Muscle layer of duodenum (tissue), 2 donors: Measurements from ENCODE around the gene ACTN2.

Experiments used
- H3K27ac ChIP-seq: one replicate; pipeline ENCODE4 v1.7.0; 2013; ENCODE audit warnings: mild to moderate bottlenecking, low read length
- H3K27me3 ChIP-seq: one replicate; pipeline ENCODE4 v1.7.0; 2013; ENCODE audit warnings: low read depth, mild to moderate bottlenecking, control low read depth, low read length
- H3K36me3 ChIP-seq, 2 donors: one replicate each; pipeline ENCODE4 v1.7.0; 2013; ENCODE audit warnings: low read length in 2 of 2, control low read depth in 1 of 2, mild to moderate bottlenecking in 1 of 2; ENCODE audit not compliant: insufficient read depth in 2 of 2, control insufficient read depth in 1 of 2
- H3K4me1 ChIP-seq, 2 donors: one replicate each; pipeline ENCODE4 v1.7.0; 2013; ENCODE audit warnings: low read length in 2 of 2, mild to moderate bottlenecking in 2 of 2, control low read depth in 1 of 2, moderate library complexity in 1 of 2; ENCODE audit not compliant: insufficient read depth in 2 of 2, control insufficient read depth in 1 of 2
- H3K4me3 ChIP-seq, 2 donors: one replicate each; pipeline ENCODE4 v1.7.0; 2013; ENCODE audit warnings: low read length in 2 of 2, low read depth in 1 of 2, mild to moderate bottlenecking in 1 of 2
- H3K9me3 ChIP-seq, 2 donors: one replicate each; pipeline ENCODE4 v1.7.0; 2013; ENCODE audit warnings: low read length in 2 of 2, control low read depth in 1 of 2, mild to moderate bottlenecking in 1 of 2; ENCODE audit not compliant: control insufficient read depth in 1 of 2
- donor health status: healthy.

The ACTN2 gene

GRCh38 chr1:236670060-236670459, 16.2 kb upstream of the ACTN2 start:
- no peaks in the 10 kb centered on the region for H3K36me3 ChIP-seq
- H3K4me1 ChIP-seq: no peaks in the 10 kb centered on the region
- no peak overlapping the region for H3K4me3 ChIP-seq
- no peaks in the 10 kb centered on the region for H3K27me3 ChIP-seq
- H3K27ac ChIP-seq: no peak overlapping the region
- H3K9me3 ChIP-seq: no peaks in the 10 kb centered on the region

DNA sequence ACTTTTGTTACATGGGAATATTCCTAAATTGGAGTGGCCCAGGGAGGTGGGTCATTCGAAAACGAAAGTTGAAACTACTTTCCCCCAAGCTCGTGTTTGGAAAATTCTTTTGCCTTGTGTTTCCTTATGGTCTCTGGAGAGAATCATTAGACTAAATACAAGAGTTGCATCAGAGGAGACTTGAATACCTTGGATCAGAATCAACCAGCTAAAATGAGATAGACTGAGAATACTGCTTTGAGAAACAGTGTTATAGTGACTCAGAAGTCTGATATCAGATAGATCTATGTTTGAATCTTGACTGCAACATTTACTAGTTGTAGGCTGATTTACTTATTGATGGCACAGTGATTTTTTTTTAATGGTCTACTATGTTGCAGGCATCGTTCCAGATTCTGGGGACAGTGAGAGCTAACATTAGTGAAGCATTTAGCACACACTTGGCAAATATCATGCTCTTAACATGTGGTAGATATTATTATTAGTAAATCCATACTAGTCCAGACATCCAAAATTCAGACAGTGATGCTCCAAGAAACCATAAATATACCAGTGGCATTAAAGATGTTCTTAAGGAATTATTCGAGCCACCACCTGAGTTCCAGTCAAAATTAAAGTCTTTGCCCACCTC, 12.9 kb upstream of the ACTN2 start:
- no peaks in the 10 kb centered on the region for H3K9me3 ChIP-seq
- no peak overlapping the region for H3K27ac ChIP-seq

GRCh38 chr1:236677641-236678235, 8.6 kb upstream of the ACTN2 start:
- no peaks in the 10 kb centered on the region for H3K4me1 ChIP-seq
- H3K4me3 ChIP-seq: no peak overlapping the region
- no peaks in the 10 kb centered on the region for H3K36me3 ChIP-seq
- H3K9me3 ChIP-seq: no peaks in the 10 kb centered on the region
- H3K27ac ChIP-seq: no peak overlapping the region
- no peaks in the 10 kb centered on the region for H3K27me3 ChIP-seq

More for the DNA sequence above, 12.9 kb upstream of the ACTN2 start:
- Histone ChIP-seq H3K4me3 (peak overlapping the region; percentile 20 to 35), H3K36me3 (no peaks in the 10 kb centered on the region), H3K27me3 (no peaks in the 10 kb centered on the region), H3K4me1 (no peaks in the 10 kb centered on the region)

DNA sequence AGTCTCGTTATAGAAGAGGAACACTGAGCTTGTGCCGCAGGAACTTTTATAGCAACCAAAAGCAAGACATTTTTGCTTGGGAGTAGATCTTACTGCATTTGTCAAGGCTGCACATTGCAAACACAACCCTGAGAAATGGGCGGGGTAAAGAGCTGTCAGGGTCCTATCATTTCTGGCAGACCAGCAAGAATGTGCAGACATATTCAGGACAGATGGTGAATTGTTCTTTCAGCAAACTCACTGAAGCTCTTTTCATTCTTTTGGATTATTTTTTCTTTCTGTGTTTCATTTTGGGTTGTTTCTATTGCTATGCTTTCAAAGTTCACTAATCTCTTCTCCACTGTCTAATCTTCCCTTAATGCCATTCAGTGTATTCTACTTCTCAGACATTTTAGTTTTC, 5.1 kb upstream of the ACTN2 start:
- Histone ChIP-seq H3K27ac (no peak overlapping the region), H3K36me3 (no peaks in the 10 kb centered on the region), H3K9me3 (peaks cover 0 to 4% of the 10 kb centered on the region in 2 donors), H3K27me3 (no peaks in the 10 kb centered on the region), H3K4me1 (no peaks in the 10 kb centered on the region), H3K4me3 (no peak overlapping the region)

DNA sequence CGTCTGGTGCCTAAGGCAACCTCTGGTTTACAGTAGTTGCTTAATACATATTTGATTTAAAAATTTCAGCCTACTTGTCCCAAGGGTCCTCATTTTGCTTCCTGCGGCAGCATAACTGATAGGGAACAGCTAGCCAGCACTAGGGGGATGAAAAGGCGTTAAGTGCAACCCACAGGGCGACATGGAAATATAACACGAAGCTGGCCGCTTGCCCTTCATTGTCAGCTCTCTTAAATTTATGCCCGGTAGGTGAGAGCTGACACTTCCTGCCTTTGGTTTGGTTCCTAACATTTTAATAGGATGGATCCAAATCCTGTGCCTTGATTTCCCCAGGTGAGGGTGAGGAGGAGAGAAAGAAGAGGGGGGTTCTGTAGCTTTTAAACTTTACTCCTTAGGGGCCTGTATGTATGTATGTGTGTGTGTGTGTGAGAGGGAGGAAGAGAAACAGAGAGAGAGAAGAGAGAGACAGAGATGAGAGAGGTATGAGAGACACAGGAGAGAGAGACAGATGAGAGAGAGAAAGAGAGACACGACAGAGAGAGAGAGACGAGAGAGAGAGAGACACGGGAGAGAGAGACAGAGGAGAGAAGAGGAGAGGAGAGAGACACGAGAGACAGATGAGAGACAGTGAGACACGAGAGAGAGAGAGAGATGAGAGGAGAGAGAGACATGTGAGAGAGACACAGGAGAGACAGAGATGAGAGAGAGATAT, 938 bp upstream of the ACTN2 start:
- Histone ChIP-seq H3K27me3 (peaks cover 12% of the 10 kb centered on the region), H3K9me3 (peaks cover 0 to 4% of the 10 kb centered on the region in 2 donors), H3K4me3 (no peak overlapping the region), H3K36me3 (no peaks in the 10 kb centered on the region), H3K27ac (no peak overlapping the region), H3K4me1 (peaks cover 0 to 11% of the 10 kb centered on the region in 2 donors)

DNA sequence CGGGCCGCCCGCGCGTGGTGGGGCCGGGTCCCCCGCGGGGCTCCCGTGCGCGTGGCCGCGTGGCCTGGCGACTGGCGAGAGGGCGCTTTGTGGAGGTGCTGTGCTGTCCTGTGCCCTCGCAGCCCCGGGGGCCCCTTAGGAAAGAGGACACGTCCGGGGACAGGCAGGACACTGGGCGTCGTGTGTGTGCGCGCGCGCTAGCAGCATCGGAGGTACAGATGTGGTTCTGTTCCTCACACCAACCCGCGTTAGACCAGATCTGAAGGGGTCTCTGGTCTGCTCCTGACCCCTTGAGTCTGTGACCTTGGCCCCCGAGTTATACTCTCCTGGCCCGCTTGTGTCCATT, 489 bp downstream of the ACTN2 start:
- H3K27ac ChIP-seq: no peak overlapping the region
- H3K4me1 ChIP-seq: peaks cover 0 to 11% of the 10 kb centered on the region in 2 donors
- peaks cover 0 to 4% of the 10 kb centered on the region in 2 donors for H3K9me3 ChIP-seq
- H3K4me3 ChIP-seq: peak overlapping the region; percentile 40 to 68
- peaks cover 12% of the 10 kb centered on the region for H3K27me3 ChIP-seq
- H3K36me3 ChIP-seq: no peaks in the 10 kb centered on the region

- H3K4me1 ChIP-seq: peaks cover 0 to 11% of the 10 kb centered on the region in 2 donors
- H3K36me3 ChIP-seq: no peaks in the 10 kb centered on the region
- H3K27ac ChIP-seq: no peak overlapping the region
- H3K4me3 ChIP-seq: peak overlapping the region; percentile 40 to 68
- H3K27me3 ChIP-seq: peaks cover 12% of the 10 kb centered on the region
- H3K9me3 ChIP-seq: peaks cover 0 to 4% of the 10 kb centered on the region in 2 donors
Observed at GRCh38 chr1:236687273-236687672, 974 bp downstream of the ACTN2 start.

- Histone ChIP-seq H3K4me1 (peaks cover 0 to 11% of the 10 kb centered on the region in 2 donors), H3K27me3 (peaks cover 12% of the 10 kb centered on the region), H3K36me3 (no peaks in the 10 kb centered on the region), H3K9me3 (peaks cover 0 to 4% of the 10 kb centered on the region in 2 donors), H3K27ac (no peak overlapping the region), H3K4me3 (no peak overlapping the region)
Observed at GRCh38 chr1:236688705-236689104, 2.4 kb downstream of the ACTN2 start.

DNA sequence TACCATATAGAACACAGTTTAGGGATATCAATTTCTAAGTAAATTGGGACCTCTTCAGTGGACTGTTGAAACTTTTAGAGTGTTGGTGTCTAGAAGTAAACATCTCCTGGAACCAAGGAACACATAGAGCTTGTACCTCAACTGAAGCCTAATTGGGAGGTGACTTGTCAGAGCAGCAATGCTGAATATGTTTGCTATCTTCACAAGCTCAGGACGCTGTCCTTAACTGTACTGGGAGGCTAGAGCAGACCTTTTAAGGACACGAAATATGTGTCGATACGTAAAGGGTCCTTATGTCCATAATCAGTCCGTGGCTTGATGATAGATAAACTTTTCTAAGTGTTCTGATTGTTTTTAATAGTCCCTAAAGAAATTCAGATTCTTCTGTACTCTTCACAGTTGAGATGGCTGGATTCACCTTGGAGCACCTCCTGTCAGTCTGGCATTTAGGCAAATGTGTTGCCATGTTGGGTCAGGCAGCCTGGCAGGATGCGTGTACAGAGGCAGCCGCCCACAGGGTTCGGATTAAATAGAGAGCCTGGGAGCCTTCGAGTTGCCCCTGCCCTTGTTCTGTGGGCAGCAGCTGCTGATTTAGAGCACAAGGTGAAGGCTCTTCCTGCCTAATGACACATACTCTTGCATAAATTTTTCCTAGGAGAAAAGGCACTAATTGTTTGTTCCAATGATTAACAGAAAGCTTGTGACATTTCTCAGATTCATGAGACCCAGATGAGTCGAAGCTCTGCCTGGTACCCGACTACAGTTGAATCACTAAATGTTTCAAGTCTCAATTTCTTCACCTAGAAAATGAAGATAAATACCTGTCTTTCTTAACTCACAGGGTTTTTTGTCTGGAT, 3.6 kb downstream of the ACTN2 start:
- peaks cover 0 to 11% of the 10 kb centered on the region in 2 donors for H3K4me1 ChIP-seq
- H3K9me3 ChIP-seq: peaks cover 0 to 4% of the 10 kb centered on the region in 2 donors
- H3K4me3 ChIP-seq: no peak overlapping the region
- no peaks in the 10 kb centered on the region for H3K36me3 ChIP-seq
- H3K27ac ChIP-seq: no peak overlapping the region
- H3K27me3 ChIP-seq: peaks cover 12% of the 10 kb centered on the region

- Histone ChIP-seq H3K4me1 (peaks cover 0 to 11% of the 10 kb centered on the region in 2 donors), H3K4me3 (no peak overlapping the region), H3K9me3 (no peaks in the 10 kb centered on the region), H3K27me3 (peaks cover 12% of the 10 kb centered on the region), H3K36me3 (no peaks in the 10 kb centered on the region), H3K27ac (no peak overlapping the region)
Observed at GRCh38 chr1:236691348-236691747, 5.0 kb downstream of the ACTN2 start.

DNA sequence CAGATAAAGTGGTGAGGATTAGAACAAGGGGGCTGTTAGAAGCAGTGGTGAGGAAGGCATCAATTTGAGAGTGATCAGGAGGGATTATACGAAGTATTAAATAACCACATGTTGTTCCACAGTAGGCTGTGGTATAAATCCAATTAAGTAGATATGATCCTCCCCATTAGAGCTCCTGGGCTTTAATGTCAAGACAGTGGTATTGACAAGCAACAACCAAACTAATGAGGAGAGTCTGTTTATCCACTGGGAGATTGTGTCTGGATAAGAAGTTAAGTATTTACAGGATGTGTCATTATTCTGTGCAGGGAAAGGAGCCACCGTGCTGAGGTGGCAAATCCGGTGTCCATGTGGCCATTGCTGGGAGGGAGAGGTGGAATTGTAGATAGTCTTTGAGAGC, 5.8 kb downstream of the ACTN2 start:
- no peak overlapping the region for H3K4me3 ChIP-seq
- no peak overlapping the region for H3K27ac ChIP-seq
- no peaks in the 10 kb centered on the region for H3K9me3 ChIP-seq
- H3K4me1 ChIP-seq: peaks cover 0 to 4% of the 10 kb centered on the region in 2 donors
- H3K27me3 ChIP-seq: peaks cover 8% of the 10 kb centered on the region
- no peaks in the 10 kb centered on the region for H3K36me3 ChIP-seq
